ENCODE results near the gene KLHDC10.

The KLHDC10 gene

DNA sequence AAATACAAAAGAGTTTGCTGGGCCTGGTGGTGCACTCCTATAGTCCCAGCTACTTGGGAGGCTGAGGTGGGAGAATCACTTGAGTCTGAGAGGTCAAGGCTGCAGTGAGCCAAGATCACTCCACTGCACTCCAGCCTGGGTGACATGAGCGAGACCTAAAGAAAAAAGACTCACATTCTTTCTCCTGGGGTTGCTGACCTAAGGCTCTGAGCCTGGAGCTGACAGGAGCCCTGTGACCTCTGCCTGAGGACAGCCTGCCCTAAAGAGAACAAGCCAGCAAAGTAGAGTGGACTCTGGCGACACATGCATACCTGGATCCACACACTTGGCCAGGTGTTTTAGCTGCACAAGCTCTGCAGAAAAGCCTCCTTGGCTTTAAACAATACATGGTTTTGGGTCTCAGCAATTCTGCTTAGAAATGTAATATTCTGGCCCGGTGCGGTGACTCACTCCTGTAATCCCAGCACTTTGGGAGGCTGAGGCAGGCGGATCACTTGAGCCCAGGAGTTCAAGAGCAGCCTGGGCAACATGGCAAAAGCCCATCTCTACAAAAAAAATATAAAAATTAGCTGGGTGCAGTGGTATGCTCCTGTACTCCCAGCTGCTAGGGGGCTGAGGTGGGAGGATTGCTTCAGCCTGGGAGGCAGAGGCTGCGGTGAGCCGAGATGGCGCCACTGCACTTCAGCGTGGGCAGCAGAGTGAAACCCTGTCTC is 76.5 kb downstream of the KLHDC10 start:
- peaks cover 11% of the 10 kb centered on the region; the same call in 1 of the 2 replicates for H3K4me1 ChIP-seq (ENCODE audit: insufficient read depth, low read length)
- no peak overlapping the region for H3K9ac ChIP-seq (ENCODE audit: low read depth, low read length)
- no peaks in the 10 kb centered on the region for H3K9me3 ChIP-seq (ENCODE audit: control insufficient read depth, insufficient read depth, low read length)
- H3K36me3 ChIP-seq (ENCODE audit: insufficient read depth, low read length), result no peaks in the 10 kb centered on the region

DNA sequence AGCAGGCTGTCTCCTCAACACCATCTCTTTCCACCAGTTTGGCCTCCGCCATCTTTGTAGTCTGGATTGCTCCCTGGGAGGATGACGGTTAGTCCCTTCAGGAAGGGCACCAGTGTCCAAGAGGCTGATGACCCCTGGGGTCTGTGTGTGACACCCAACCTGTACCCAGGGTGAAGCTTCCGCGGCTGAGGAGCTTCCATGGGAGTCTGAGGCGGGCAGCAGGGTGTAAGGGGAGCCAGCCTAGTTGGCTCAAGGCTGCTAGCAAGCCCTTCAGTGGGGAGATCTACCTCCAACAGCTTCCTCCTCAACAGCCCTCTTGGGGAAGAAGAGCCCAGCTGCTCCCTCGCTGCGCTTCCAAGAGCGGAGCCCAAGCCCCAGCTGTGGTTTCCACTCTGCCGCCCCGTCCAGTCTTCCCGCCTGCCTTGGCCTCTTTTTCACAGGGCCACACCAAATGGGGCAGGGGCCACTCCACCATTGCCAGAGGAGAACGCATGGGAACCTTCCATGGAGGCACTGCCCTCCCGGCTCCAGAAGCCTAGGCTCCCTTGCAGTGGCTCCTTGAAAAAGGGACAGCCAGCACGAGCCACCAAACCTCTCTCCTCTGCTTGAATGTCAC is 77.5 kb downstream of the KLHDC10 start:
- no peaks in the 10 kb centered on the region for H3K36me3 ChIP-seq (ENCODE audit: insufficient read depth, low read length)
- no peaks in the 10 kb centered on the region for H3K9me3 ChIP-seq (ENCODE audit: control insufficient read depth, insufficient read depth, low read length)
- H3K9ac ChIP-seq (ENCODE audit: low read depth, low read length), result no peak overlapping the region
- peaks cover 6% of the 10 kb centered on the region; the same call in 1 of the 2 replicates for H3K4me1 ChIP-seq (ENCODE audit: insufficient read depth, low read length)

DNA sequence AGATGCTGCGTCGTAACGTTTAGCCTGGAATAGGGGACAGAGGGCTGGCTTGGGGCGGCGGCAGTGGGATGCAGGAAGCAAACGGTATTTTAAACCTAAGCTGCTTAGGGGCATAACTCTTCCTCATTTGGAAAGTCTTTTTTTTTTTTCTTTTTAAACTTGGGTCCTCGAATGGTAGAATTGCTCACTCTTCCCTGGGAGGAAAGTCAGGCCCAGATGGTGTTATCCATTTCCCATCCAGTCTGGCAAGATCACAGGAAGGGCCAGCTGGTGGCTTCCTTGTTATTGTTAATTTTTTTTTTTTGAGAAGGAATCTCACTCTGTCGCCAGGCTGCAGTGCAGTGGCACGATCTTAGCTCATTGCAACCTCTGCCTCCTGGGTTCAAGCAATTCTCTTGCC is 78.2 kb downstream of the KLHDC10 start:
- Histone ChIP-seq H3K4me1 (ENCODE audit: insufficient read depth, low read length) (peaks cover 6% of the 10 kb centered on the region; the same call in 1 of the 2 replicates), H3K36me3 (ENCODE audit: insufficient read depth, low read length) (no peaks in the 10 kb centered on the region), H3K9ac (ENCODE audit: low read depth, low read length) (no peak overlapping the region), H3K9me3 (ENCODE audit: control insufficient read depth, insufficient read depth, low read length) (no peaks in the 10 kb centered on the region)

- Histone ChIP-seq H3K9ac (ENCODE audit: low read depth, low read length) (no peak overlapping the region), H3K36me3 (ENCODE audit: insufficient read depth, low read length) (no peaks in the 10 kb centered on the region), H3K9me3 (ENCODE audit: control insufficient read depth, insufficient read depth, low read length) (no peaks in the 10 kb centered on the region), H3K4me1 (ENCODE audit: insufficient read depth, low read length) (peaks cover 1% of the 10 kb centered on the region; the same call in 1 of the 2 replicates)
These were observed 79.2 kb downstream of the KLHDC10 start for GRCh38 chr7:130149281-130150139.

GRCh38 chr7:130150587-130150986 is 80.3 kb downstream of the KLHDC10 start:
- Histone ChIP-seq H3K9me3 (ENCODE audit: control insufficient read depth, insufficient read depth, low read length) (no peaks in the 10 kb centered on the region), H3K9ac (ENCODE audit: low read depth, low read length) (no peak overlapping the region), H3K36me3 (ENCODE audit: insufficient read depth, low read length) (no peaks in the 10 kb centered on the region), H3K4me1 (ENCODE audit: insufficient read depth, low read length) (no peaks in the 10 kb centered on the region)

DNA sequence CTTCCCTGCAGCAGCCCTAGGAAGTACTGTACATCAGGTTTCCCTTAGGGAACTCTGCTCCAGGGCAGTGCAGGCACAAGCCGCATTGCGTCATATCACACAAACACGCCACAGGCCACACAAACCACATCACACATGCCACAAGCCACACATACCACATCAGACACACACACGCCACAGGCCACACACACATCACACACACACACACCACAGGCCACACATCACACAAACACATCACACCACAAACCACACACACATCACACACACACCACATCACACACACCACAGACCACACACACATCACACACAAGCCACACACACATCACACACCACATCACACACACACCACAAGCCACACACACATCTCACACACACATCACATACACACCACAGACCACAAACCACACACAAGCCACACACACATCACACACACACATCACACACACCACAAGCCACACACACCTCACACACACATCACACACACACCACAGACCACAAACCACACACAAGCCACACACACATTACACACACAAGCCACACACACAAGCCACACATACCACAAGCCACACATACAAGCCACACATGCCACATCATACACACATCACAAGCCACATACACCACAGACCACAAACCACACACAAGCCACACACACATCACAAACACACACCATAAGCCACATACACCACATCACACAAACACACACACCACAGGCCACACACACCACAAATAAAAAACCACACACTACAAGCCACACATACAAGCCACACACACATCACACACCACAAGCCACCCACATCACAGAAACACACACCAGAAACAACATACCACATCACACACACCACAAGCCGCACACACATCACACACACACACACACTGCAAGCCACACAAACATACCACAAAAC is 81.5 kb downstream of the KLHDC10 start:
- Histone ChIP-seq H3K9ac (ENCODE audit: low read depth, low read length) (no peak overlapping the region), H3K36me3 (ENCODE audit: insufficient read depth, low read length) (no peaks in the 10 kb centered on the region), H3K4me1 (ENCODE audit: insufficient read depth, low read length) (no peaks in the 10 kb centered on the region), H3K9me3 (ENCODE audit: control insufficient read depth, insufficient read depth, low read length) (no peaks in the 10 kb centered on the region; the same call in 1 of the 2 replicates)

DNA sequence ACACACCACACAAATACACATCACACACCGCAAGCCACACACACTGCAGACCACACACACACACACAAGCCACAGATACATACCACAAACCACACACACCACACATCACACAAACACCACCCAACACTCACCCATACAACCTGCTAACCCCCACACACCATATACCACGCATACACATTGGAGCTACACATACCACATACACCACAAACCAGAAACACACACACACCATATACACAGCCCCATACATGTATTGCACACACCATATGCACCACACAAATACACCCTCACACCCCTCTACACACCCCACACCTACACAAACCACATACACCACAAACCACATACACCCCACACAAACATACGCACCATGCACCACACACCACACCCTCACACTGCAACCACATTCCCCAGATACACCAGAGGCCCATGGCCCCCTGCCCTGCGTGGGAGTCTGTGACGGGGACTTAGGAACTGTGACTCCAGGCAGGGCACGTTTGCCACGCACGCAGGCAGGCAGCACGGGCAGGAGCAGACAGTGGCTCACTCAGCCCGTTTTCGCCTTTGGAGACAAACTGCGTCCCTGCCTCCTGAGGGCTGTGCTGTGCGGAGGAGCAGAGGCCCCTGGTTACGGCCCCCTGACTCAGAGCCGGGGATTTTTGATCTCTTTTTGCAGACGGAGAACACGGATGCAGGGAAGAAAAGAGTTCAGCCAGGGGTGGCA is 82.3 kb downstream of the KLHDC10 start:
- Histone ChIP-seq H3K36me3 (ENCODE audit: insufficient read depth, low read length) (no peaks in the 10 kb centered on the region), H3K9me3 (ENCODE audit: control insufficient read depth, insufficient read depth, low read length) (no peaks in the 10 kb centered on the region; the same call in 1 of the 2 replicates), H3K4me1 (ENCODE audit: insufficient read depth, low read length) (no peaks in the 10 kb centered on the region), H3K9ac (ENCODE audit: low read depth, low read length) (no peak overlapping the region)

DNA sequence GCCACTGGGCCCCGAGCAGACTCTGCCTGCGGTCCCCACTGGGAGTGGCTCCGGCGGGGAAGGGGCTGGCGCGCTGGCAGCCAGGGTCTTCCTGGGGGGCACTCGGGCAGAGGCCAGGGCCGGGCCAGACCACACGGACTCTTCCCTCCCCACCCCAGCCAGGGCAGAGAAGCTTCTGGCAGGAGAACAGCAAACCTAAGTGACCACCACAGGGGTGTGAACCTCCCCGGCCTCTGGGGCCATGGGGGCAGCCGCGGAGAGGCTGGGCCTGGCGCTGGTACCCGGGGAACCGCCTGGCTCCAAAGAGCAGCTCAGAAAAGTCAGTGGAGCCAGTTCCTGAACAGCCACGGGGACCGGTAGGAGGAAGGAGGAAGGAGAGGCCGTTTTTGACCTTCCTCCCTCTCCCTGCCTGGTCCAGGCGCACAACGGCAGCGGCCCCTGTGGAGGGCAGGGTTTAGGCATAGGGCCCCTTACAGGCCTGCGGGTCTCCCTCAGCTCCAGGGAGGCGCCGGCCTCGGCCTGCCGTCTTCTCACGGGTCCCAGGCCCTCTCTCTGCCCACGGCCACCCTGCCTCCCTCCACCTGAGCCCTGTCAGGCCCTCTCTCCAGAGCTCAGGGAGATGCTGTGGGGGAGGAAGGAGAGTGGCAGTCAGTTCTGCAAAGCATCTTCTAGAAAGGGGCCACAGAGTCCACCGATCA is 83.0 kb downstream of the KLHDC10 start:
- Histone ChIP-seq H3K36me3 (ENCODE audit: insufficient read depth, low read length) (no peaks in the 10 kb centered on the region), H3K9me3 (ENCODE audit: control insufficient read depth, insufficient read depth, low read length) (no peaks in the 10 kb centered on the region; the same call in 1 of the 2 replicates), H3K9ac (ENCODE audit: low read depth, low read length) (no peak overlapping the region), H3K4me1 (ENCODE audit: insufficient read depth, low read length) (no peaks in the 10 kb centered on the region)

GRCh38 chr7:130154131-130154500 is 83.8 kb downstream of the KLHDC10 start:
- no peak overlapping the region for H3K9ac ChIP-seq (ENCODE audit: low read depth, low read length)

GRCh38 chr7:130154501-130155317 is 84.4 kb downstream of the KLHDC10 start:
- H3K9ac ChIP-seq (ENCODE audit: low read depth, low read length), result no peak overlapping the region
- H3K36me3 ChIP-seq (ENCODE audit: insufficient read depth, low read length), result no peaks in the 10 kb centered on the region

More at GRCh38 chr7:130154131-130154500, 83.8 kb downstream of the KLHDC10 start:
- Histone ChIP-seq H3K4me1 (ENCODE audit: insufficient read depth, low read length) (no peaks in the 10 kb centered on the region), H3K36me3 (ENCODE audit: insufficient read depth, low read length) (no peaks in the 10 kb centered on the region), H3K9me3 (ENCODE audit: control insufficient read depth, insufficient read depth, low read length) (no peaks in the 10 kb centered on the region; the same call in 1 of the 2 replicates)

GRCh38 chr7:130156140-130156539 is 85.8 kb downstream of the KLHDC10 start:
- H3K4me1 ChIP-seq (ENCODE audit: insufficient read depth, low read length), result no peaks in the 10 kb centered on the region
- no peaks in the 10 kb centered on the region for H3K36me3 ChIP-seq (ENCODE audit: insufficient read depth, low read length)
- H3K9ac ChIP-seq (ENCODE audit: low read depth, low read length), result no peak overlapping the region
- no peaks in the 10 kb centered on the region; the same call in 1 of the 2 replicates for H3K9me3 ChIP-seq (ENCODE audit: control insufficient read depth, insufficient read depth, low read length)

More at GRCh38 chr7:130154501-130155317, 84.4 kb downstream of the KLHDC10 start:
- no peaks in the 10 kb centered on the region for H3K4me1 ChIP-seq (ENCODE audit: insufficient read depth, low read length)
- no peaks in the 10 kb centered on the region; the same call in 1 of the 2 replicates for H3K9me3 ChIP-seq (ENCODE audit: control insufficient read depth, insufficient read depth, low read length)

- Histone ChIP-seq H3K9ac (ENCODE audit: low read depth, low read length) (no peak overlapping the region), H3K9me3 (ENCODE audit: control insufficient read depth, insufficient read depth, low read length) (no peaks in the 10 kb centered on the region; the same call in 1 of the 2 replicates), H3K36me3 (ENCODE audit: insufficient read depth, low read length) (no peaks in the 10 kb centered on the region; the same call in 1 of the 2 replicates)
These were observed 87.4 kb downstream of the KLHDC10 start for GRCh38 chr7:130157700-130158099.

More at GRCh38 chr7:130157700-130158099, 87.4 kb downstream of the KLHDC10 start:
- H3K4me1 ChIP-seq (ENCODE audit: insufficient read depth, low read length), result no peaks in the 10 kb centered on the region

Data from ES-I3 (cell line).